GM21786 (cell line): Measurements from ENCODE around the gene GDE1.

Experiments
- ATAC-seq: cut with Tn5 transposase; IDR thresholded peaks from one replicate; pipeline ENCODE4 v1.9.1; 2021; ENCODE audit not compliant: unreplicated experiment

The GDE1 gene

GRCh38 chr16:19524356-19524615, 2.4 kb upstream of the GDE1 start:
- no peak for ATAC-seq

GRCh38 chr16:19523559-19524355, 1.9 kb upstream of the GDE1 start, which contains the start of gene CCP110:
CCP110 (plus strand) TSS chr16:19523942; CDS start chr16:19527882, 3,940 bp downstream.
- peak; percentile 64 for ATAC-seq

GRCh38 chr16:19523184-19523558, 1.3 kb upstream of the GDE1 start:
- no peak for ATAC-seq

- ATAC-seq, result no peak
Measured at GRCh38 chr16:19522760-19523159, 862 bp upstream of the GDE1 start.

GRCh38 chr16:19522397-19522732, 467 bp upstream of the GDE1 start:
- no peak for ATAC-seq

GRCh38 chr16:19520861-19521331, 1.0 kb downstream of the GDE1 start:
- ATAC-seq, result no peak

- no peak for ATAC-seq
Measured at GRCh38 chr16:19518388-19518787, 3.5 kb downstream of the GDE1 start.

- ATAC-seq, result no peak
Measured at GRCh38 chr16:19517424-19518089, 4.3 kb downstream of the GDE1 start.

GRCh38 chr16:19515757-19516156, 6.1 kb downstream of the GDE1 start:
- ATAC-seq, result no peak

- no peak for ATAC-seq
Measured at GRCh38 chr16:19513377-19514053, 8.4 kb downstream of the GDE1 start.

- no peak for ATAC-seq
Measured at GRCh38 chr16:19512297-19512696, 9.6 kb downstream of the GDE1 start.

- no peak for ATAC-seq
Measured at GRCh38 chr16:19507867-19508266, 14.0 kb downstream of the GDE1 start.

GRCh38 chr16:19506965-19507364, 14.9 kb downstream of the GDE1 start:
- ATAC-seq, result no peak

- no peak for ATAC-seq
Measured at GRCh38 chr16:19505600-19506303, 16.1 kb downstream of the GDE1 start.

GRCh38 chr16:19503461-19504075, 18.3 kb downstream of the GDE1 start:
- ATAC-seq, result no peak

GRCh38 chr16:19502395-19503131, 19.3 kb downstream of the GDE1 start:
- no peak for ATAC-seq

- no peak for ATAC-seq
Measured at GRCh38 chr16:19499481-19499880, 22.4 kb downstream of the GDE1 start.

- no peak for ATAC-seq
Measured at GRCh38 chr16:19499006-19499405, 22.9 kb downstream of the GDE1 start.

- ATAC-seq, result no peak
Measured at GRCh38 chr16:19497176-19497575, 24.7 kb downstream of the GDE1 start.

GRCh38 chr16:19490619-19491018, 31.3 kb downstream of the GDE1 start:
- no peak for ATAC-seq
